Parietal lobe (tissue), 2 donors: ENCODE data around the gene RPP14. TPM values are rescaled to one million over a fixed set of nuclear protein-coding genes. Genes with fewer than 3 reads are reported as not detected.

Experiments
- small RNA-seq: library from RNA; depleted of rRNA; stranded (forward); fragments of <200 nt; gene quantifications from one replicate; pipeline ENCODE3, GENCODE V24; 2014; ENCODE audit warnings: low replicate concordance
- total RNA-seq: library from RNA; depleted of rRNA; stranded (reverse); fragments of >200 nt; gene quantifications from one replicate; pipeline ENCODE4 v1.2.3, GENCODE V29; 2014

RPP14 gene
- 18.2 TPM for total RNA-seq

GRCh38 chr3:58305882-58306711, at the start of gene RPP14, which contains the start of gene HTD2:
RPP14 (plus strand) TSS chr3:58306245; CDS start chr3:58310330, 4,085 bp downstream.
HTD2 (plus strand) TSS chr3:58306520; CDS start chr3:58317614, 11,094 bp downstream.

DNA sequence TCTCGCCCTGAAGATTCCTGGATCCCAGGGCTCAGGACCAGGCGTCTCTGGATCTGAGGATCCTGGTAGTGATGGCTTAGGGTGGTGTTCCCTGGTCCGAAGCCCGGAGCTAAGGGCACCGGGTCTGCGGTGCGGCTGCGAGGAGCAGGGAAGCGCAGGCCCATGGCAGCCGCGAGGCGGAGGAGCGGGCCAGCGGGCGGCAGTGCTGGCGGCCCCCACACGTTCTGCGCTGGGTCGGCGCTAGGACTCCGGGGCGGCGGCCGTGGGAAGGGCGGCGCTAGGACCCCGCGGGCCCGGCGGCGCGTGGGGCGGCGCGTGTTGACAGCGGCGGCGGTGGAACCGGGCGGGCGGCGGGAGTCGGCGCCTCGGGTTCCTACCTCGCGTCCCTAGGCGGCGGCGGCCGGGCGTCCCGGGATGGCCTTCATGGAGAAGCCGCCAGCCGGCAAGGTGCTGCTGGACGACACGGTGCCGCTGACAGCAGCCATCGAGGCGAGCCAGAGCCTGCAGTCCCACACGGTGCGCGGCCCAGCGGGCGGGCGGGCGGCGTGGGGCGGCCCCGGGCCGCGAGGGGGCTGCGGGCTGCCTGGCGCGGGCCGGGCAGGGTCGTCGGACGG, 26.6 kb downstream of the RPP14 start, which contains the start of gene PXK:
TSS of gene PXK (plus strand) at position 318 of the 614 bp plus-strand sequence. CDS start at position 415, 97 bp downstream.

Small RNA genes within 50 kb of the gene (small RNA-seq; reads per million reads assigned to genes)
- not detected for gene AC098479.1

Other genes with a start within 250 kb of the RPP14 start
- gene DNASE1L3, start 95.3 kb upstream of the RPP14 start, total RNA-seq: not detected
- 33.8 TPM for gene ABHD6, start 68.5 kb upstream of the RPP14 start, total RNA-seq
- 11.0 TPM for gene HTD2, start 275 bp downstream of the RPP14 start, total RNA-seq
- 53.8 TPM for gene PXK, start 26.6 kb downstream of the RPP14 start, total RNA-seq
- 57.6 TPM for gene PDHB, start 127.6 kb downstream of the RPP14 start, total RNA-seq
- 37.9 TPM for gene KCTD6, start 185.9 kb downstream of the RPP14 start, total RNA-seq
- 3.4 TPM for gene ACOX2, start 230.9 kb downstream of the RPP14 start, total RNA-seq